ENCODE data around the gene HM13.
"Not testable (repeated sequence)": the region's sequence is repeated elsewhere in the genome, so short reads cannot be mapped to it uniquely, and the experiment has no call there.

HM13 gene

GRCh38 chr20:31593221-31594001 is 79.2 kb downstream of the HM13 start:
- no peak for DNase-seq

- no peak for DNase-seq
Measured at GRCh38 chr20:31594002-31594557, 79.8 kb downstream of the HM13 start.

- DNase-seq, result no peak
Measured at GRCh38 chr20:31594558-31595379, 80.5 kb downstream of the HM13 start.

- no peak for DNase-seq
Measured at GRCh38 chr20:31595380-31595653, 81.1 kb downstream of the HM13 start.

- no peak for DNase-seq
Measured at GRCh38 chr20:31595654-31596411, 81.6 kb downstream of the HM13 start.

- DNase-seq, result not testable (repeated sequence)
Measured at GRCh38 chr20:31596412-31596715, 82.1 kb downstream of the HM13 start.

- no peak for DNase-seq
Measured at GRCh38 chr20:31596831-31597480, 82.7 kb downstream of the HM13 start.

- no peak for DNase-seq
Measured at GRCh38 chr20:31597481-31597855, 83.2 kb downstream of the HM13 start.

- DNase-seq, result no peak
Measured at GRCh38 chr20:31602431-31602778, 88.2 kb downstream of the HM13 start.

GRCh38 chr20:31602779-31603441 is 88.7 kb downstream of the HM13 start:
- no peak for DNase-seq

- peak; percentile 100 for DNase-seq
Measured at GRCh38 chr20:31603822-31604566, 89.8 kb downstream of the HM13 start.

GRCh38 chr20:31604567-31605030 is 90.4 kb downstream of the HM13 start:
- DNase-seq, result no peak

- peak; percentile 99 for DNase-seq
Measured at GRCh38 chr20:31605031-31605901, 91.0 kb downstream of the HM13 start, which contains the start of gene ID1. Gene ID1, plus strand, starts transcription at chr20:31605289. Its CDS starts 99 bp downstream, at chr20:31605388.

- peak; percentile 56 for DNase-seq
Measured at GRCh38 chr20:31605902-31606803, 91.9 kb downstream of the HM13 start.

GRCh38 chr20:31606804-31607639 is 92.8 kb downstream of the HM13 start:
- peak; percentile 47 for DNase-seq

GRCh38 chr20:31607640-31608250 is 93.5 kb downstream of the HM13 start:
- no peak for DNase-seq

- DNase-seq, result peak; percentile 97
Measured at GRCh38 chr20:31608251-31608945, 94.2 kb downstream of the HM13 start.
